Activated naive CD4-positive, alpha-beta T cell treated with anti-CD3 and anti-CD28 coated beads, Interleukin-2, amount 50 U/mL, for 72 hours (primary cell): Measurements from ENCODE around the gene DIPK1A. TPM values are rescaled to one million over a fixed set of nuclear protein-coding genes. Genes with fewer than 3 reads are reported as not detected.

Experiments used
- ATAC-seq, 2 donors: fragments of 150-1000 bp; cut with Tn5 transposase; 2 replicates each; pipeline ENCODE4 v1.10.0; 2021; ENCODE audit warnings: mild to moderate bottlenecking in 2 of 2, moderate library complexity in 2 of 2
- DNase-seq, 2 donors: peaks; one replicate each; pipeline ENCODE4 v3.0.0; 2021 to 2022; ENCODE audit warnings: low spot score in 2 of 2
- H3K27ac Mint-ChIP-seq, 2 donors: one replicate each; pipeline ENCODE4 v1.8.0; 2022; ENCODE audit warnings: mild to moderate bottlenecking in 2 of 2, mixed read lengths in 2 of 2
- H3K36me3 Mint-ChIP-seq, 2 donors: one replicate each; pipeline ENCODE4 v1.8.0; 2022; ENCODE audit warnings: mixed read lengths in 2 of 2
- H3K9me3 Mint-ChIP-seq, 2 donors: one replicate each; pipeline ENCODE4 v1.8.0; 2022; ENCODE audit warnings: mixed read lengths in 2 of 2
- total RNA-seq, 2 donors: library from RNA; stranded (reverse); gene quantifications; one replicate each; pipeline ENCODE4 v1.2.3, GENCODE V29; 2022

Gene DIPK1A
- total RNA-seq, 2 donors from 2014 or later: 5.8 to 8.0 TPM

GRCh38 chr1:92831368-92831761 is 129.9 kb downstream of the DIPK1A start:
- Mint-ChIP-seq H3K9me3 (no peaks in the 10 kb centered on the region), H3K27ac (peak overlapping the region; percentile 98 to 100), H3K36me3 (peaks cover 45 to 46% of the 10 kb centered on the region in 2 donors)
- ATAC-seq: peak in 1 of 2 donors; percentile 2
- no peak for DNase-seq

DNA sequence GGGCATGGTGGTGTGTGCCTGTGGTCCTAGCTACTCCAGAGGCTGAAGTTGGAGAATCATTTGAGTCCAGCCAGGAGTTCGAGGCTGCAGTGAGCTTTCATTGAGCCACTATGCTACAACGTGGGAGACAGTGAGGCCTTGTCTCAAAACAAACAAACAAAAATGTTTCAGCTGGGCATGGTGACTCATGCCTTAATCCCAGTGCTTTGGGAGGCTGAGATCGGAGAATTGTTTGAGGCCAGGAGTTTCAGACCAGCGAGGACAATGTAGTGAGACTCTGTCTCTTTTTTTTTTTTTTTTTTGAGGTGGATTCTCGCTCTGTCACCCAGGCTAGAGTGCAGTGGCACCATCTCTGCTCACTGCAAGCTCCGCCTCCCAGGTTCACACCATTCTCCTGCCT is 134.5 kb downstream of the DIPK1A start:
- ATAC-seq (no peak), DNase-seq (no peak)
- Mint-ChIP-seq H3K36me3 (peaks cover under 1% of the 10 kb centered on the region in 2 donors), H3K9me3 (no peaks in the 10 kb centered on the region), H3K27ac (no peak overlapping the region)

DNA sequence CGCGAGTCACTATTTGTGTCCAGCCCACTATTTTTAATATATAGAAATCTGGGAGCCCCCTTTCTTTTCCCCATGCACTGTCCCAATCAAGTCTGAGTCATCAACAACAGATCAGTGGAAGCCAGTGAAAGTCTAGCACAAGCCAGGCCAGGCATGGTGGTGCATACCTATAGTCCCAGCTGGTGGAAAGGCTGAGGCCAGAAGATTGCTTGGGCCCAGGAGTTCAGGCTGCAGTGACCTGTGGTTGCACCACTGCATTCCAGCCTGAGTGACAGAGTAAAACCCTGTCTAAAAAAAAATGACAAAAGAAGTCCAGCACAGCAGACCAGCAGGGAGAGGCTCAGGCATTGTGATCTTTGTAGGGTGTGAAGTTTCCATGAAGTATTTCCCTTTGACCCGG is 138.4 kb downstream of the DIPK1A start:
- no peaks in the 10 kb centered on the region for H3K9me3 Mint-ChIP-seq
- no peaks in the 10 kb centered on the region for H3K36me3 Mint-ChIP-seq
- no peak for ATAC-seq

DNA sequence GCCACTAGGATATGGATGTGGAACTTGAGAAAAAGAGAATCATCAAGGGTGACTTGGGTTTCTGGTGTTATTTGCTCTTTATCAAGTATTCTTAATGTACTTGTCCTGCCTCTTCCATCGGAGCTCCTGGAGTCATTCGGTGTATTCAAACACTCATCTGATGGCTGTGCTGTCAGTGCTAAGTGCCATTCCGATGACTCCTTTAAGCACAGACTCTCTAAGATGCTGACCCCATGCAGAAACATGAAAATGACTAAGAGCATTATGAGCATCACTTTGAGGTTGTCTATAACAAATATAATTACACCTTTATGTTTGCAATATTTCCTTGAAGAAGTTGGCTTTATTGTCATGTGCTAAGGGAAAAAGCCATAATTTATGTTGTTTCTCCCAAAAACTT is 140.7 kb downstream of the DIPK1A start:
- Mint-ChIP-seq H3K27ac (no peak overlapping the region), H3K36me3 (no peaks in the 10 kb centered on the region), H3K9me3 (no peaks in the 10 kb centered on the region)
- ATAC-seq (no peak), DNase-seq (no peak)

More for the DNA sequence above, 138.4 kb downstream of the DIPK1A start:
- DNase-seq: no peak
- H3K27ac Mint-ChIP-seq: no peak overlapping the region

DNA sequence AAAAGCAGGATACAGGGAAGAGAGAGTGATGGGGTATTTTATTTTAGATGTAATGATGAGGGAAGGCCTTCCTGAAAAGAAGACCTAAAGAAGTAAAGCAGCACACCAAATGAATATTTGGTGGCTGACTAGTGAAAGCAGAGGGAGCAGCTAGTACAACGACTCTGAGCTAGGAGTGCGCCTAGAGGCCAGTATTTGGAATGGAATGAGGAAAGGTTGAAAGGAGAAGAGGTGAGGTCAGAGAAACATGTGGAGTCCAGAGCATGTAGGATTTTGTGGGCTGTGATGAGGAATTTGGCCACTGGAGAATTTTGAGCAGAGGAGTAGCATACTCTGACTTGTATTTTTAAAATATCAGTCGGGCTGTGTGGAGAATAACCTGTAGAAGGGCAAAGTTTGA is 141.2 kb downstream of the DIPK1A start:
- ATAC-seq (no peak), DNase-seq (no peak)
- Mint-ChIP-seq H3K27ac (no peak overlapping the region), H3K9me3 (no peaks in the 10 kb centered on the region), H3K36me3 (no peaks in the 10 kb centered on the region)

DNA sequence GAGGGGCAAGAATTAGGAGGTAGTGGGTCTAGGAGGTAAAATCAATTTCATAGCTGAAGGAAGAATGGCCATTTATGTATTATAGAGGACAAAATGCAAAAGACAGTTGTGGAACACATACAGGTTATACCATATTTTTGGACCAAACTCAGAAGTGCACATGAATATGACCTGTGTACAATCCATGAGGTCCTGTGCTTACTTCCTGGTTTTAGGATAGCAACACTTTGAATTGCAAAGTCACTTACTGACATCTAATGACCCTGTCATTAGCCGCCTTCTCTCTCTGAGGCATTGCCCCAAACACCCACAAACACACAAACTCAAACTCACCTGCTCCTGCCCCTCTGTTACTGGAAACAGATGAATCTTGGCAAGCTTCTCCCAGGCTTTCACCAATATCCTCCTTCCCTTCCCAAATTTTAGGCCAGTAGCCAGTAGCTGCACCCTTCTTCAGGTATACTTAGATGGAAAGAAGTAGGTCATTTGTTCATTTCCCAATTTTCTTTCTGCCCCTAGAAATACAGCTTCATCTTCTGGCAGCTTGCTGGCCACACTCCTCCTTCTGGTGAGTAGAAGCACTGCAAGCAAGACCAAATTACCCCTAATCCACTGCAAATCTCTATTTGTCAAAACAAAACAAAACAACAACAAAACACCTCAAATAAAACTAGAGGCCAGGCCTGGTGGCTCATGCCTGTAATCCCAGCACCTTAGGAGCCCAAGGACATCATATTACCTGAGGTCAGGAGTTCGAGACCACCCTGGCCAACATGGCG is 143.1 kb downstream of the DIPK1A start:
- no peak overlapping the region for H3K27ac Mint-ChIP-seq
- ATAC-seq: peak in 1 of 2 donors; percentile 51
- H3K9me3 Mint-ChIP-seq: no peaks in the 10 kb centered on the region
- DNase-seq: no peak
- no peaks in the 10 kb centered on the region for H3K36me3 Mint-ChIP-seq

GRCh38 chr1:92817137-92817697 is 144.0 kb downstream of the DIPK1A start:
- no peak for DNase-seq
- H3K36me3 Mint-ChIP-seq: no peaks in the 10 kb centered on the region
- no peaks in the 10 kb centered on the region for H3K9me3 Mint-ChIP-seq
- H3K27ac Mint-ChIP-seq: no peak overlapping the region
- no peak for ATAC-seq

DNA sequence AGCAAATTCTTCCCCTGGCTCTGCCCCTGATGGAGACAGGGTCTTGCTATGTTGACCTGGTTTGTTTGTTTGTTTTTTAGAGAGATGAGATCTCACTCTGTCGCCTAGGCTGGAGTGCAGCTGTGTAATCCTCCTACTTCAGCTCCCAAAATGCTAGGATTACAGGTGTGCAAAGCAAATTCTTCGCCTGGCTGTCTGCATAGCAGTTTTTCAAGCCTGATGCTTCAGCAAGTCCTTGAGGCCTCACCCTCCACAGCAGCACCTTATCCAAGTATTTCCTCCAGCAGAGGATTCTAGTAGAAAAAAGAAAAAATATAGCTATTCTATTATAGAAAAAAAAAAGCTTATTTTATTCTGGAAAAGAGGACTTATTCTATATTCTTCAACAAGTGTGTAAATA is 144.5 kb downstream of the DIPK1A start:
- ATAC-seq (no peak), DNase-seq (no peak)
- H3K27ac Mint-ChIP-seq: no peak overlapping the region
- no peaks in the 10 kb centered on the region for H3K36me3 Mint-ChIP-seq
- H3K9me3 Mint-ChIP-seq: no peaks in the 10 kb centered on the region

DNA sequence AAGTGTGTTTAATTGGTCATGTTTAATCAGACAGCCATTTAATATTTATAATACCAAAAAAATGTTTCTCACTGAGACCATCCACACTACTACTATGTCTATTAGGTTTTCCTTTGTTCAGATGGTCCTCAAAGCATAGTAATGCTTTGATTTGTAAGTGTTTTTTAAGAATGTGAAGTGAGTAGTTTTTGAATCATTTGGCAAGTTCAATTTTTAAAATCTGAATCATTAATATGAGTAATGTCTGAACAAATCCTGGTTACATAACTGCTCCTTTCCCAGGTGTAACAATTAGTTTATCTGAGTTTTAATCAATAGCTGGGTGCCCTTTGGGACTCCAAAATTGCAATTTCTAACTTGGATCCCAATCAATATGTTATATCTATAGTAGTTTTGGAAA is 152.9 kb downstream of the DIPK1A start:
- no peak for ATAC-seq
- H3K9me3 Mint-ChIP-seq: no peaks in the 10 kb centered on the region
- DNase-seq: no peak
- H3K36me3 Mint-ChIP-seq: no peaks in the 10 kb centered on the region
- H3K27ac Mint-ChIP-seq: no peak overlapping the region

- H3K9me3 Mint-ChIP-seq: no peaks in the 10 kb centered on the region
- no peak for ATAC-seq
- DNase-seq: no peak
- H3K36me3 Mint-ChIP-seq: no peaks in the 10 kb centered on the region
- no peak overlapping the region for H3K27ac Mint-ChIP-seq
Observed at GRCh38 chr1:92805216-92805615, 156.0 kb downstream of the DIPK1A start.

DNA sequence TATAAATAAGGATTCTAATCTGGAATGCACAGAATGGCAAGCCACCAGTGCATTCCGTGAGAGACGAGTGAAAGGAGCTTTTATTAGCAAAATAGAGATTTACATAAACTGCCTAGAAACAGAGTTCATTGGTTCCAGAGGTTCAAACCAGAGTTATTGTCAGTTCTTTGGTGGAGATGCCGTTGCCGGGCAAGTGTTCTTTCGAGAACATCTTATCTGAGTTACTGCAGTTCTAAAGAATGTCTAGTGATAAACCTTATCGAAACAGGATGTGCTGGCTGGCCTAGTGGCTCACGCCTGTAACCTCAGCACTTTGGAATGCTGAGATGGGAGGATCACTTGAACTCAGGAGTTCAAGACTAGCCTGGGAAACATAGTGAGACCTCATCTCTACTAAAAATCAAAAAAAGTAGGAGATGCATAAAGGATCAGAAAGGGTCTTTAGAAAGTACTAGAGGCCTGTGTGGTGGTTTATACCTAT is 156.5 kb downstream of the DIPK1A start:
- ATAC-seq (peak in 1 of 2 donors; percentile 41), DNase-seq (no peak)
- Mint-ChIP-seq H3K27ac (no peak overlapping the region), H3K36me3 (no peaks in the 10 kb centered on the region), H3K9me3 (no peaks in the 10 kb centered on the region)

DNA sequence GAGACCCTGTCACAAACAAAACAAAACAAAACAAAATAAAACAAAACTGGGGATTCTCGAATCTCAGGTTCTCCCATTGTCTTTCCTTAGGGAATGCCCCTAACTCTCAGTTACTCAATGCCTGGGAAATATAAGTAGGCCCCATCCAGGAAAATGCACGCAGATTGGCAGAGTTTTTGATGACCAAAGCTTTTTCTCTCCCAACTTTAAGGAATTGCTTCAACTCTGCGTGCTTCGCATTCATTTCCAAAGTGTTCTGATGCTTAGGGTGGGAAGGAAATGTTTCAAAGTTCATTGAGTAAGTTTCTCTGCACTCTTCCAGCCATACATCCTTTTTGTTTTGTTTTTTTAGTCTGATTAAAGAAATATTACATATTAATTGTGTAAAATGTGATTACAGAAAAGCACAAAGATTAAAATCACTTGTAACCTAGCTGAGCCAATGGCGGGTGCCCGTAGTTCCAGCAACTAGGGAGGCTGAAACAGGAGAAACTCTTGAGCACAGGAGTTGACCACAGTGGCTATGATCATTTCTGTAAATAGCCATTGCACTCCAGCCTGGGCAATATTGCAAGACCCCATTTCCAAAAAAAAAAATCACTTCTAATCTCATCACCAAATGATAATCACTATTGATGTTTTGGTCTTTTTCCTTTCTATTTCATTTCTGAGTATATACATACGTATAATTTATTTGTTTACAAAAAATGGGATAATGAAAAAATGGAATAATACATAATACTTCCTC is 157.9 kb downstream of the DIPK1A start:
- Mint-ChIP-seq H3K27ac (no peak overlapping the region), H3K36me3 (no peaks in the 10 kb centered on the region), H3K9me3 (no peaks in the 10 kb centered on the region)
- DNase-seq (no peak), ATAC-seq (no peak)

- no peaks in the 10 kb centered on the region for H3K9me3 Mint-ChIP-seq
- no peaks in the 10 kb centered on the region for H3K36me3 Mint-ChIP-seq
- no peak for ATAC-seq
- DNase-seq: no peak
- H3K27ac Mint-ChIP-seq: no peak overlapping the region
Observed at GRCh38 chr1:92797961-92798360, 163.3 kb downstream of the DIPK1A start.

DNA sequence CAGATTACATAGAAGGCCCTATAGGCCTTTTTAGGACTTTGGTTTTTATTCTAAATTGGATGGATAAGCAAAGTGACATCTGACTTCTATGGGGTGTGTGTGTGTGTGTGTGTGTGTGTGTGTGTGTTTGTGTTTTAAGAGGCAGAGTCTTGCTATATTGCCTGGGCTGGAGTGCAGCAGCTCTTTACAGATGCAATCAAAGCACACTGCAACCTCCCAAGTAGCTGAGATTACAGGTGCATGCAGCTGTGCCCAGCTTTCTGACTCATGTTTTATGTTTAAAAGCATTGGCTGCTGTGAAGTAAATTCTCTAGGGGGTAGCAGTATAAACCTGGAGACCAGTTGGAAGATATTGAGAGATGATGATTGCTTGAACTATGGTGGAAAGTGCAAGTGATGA is 164.0 kb downstream of the DIPK1A start:
- Mint-ChIP-seq H3K27ac (no peak overlapping the region), H3K9me3 (no peaks in the 10 kb centered on the region)
- ATAC-seq: no peak

DNA sequence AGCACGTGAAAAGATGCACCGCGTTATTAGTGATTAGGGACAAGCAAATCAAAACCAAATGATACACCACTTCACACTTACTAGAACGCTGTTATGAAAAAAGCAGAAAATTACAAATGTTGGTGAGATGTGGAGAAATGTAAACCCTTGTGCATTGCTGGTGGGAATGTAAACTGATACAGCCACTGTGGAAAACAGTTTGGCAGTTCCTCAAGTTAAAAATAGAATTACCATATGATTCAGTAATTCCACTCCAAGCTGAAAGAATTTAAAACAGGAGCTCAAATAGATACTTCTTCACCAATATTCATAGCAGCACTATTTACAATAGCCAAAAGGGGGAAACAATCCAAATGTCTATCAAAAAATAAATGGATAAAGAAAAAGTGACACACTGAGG is 166.1 kb downstream of the DIPK1A start:
- ATAC-seq (no peak), DNase-seq (no peak)
- H3K36me3 Mint-ChIP-seq: no peaks in the 10 kb centered on the region
- H3K27ac Mint-ChIP-seq: no peak overlapping the region
- no peaks in the 10 kb centered on the region for H3K9me3 Mint-ChIP-seq

More for the DNA sequence above, 164.0 kb downstream of the DIPK1A start:
- DNase-seq: no peak
- H3K36me3 Mint-ChIP-seq: no peaks in the 10 kb centered on the region

DNA sequence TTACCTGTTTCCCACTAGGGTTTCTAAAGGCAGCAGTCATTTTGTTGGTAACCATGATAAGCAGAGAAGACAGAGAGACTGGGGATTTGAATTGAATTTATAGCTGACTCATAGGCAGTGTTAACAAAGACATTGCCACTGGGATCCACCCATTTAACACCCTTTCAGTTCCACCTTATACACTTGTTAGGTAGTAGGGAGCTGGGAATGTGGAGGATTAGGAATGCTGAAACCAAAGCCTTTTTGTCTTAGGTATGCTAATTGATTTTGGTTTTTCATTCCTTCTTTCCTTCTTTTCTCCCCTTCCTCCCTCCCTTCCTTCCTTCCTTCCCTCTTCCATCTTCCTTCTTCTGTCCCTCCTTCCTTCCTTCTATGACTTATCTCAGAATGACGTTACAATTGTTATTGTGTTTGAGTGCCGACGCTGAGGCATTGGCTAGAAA is 168.9 kb downstream of the DIPK1A start:
- Mint-ChIP-seq H3K27ac (no peak overlapping the region), H3K9me3 (no peaks in the 10 kb centered on the region), H3K36me3 (no peaks in the 10 kb centered on the region)
- DNase-seq (no peak), ATAC-seq (no peak)
